Dermis microvascular lymphatic vessel endothelial cell (primary cell): ENCODE measurements around the gene PHTF1. TPM values are rescaled to one million over a fixed set of nuclear protein-coding genes. Genes with fewer than 3 reads are reported as not detected.
A peak's percentile ranks its signal among the peaks of the same experiment; 100 is the strongest.

Experiments used
- DNase-seq, 2 donors: peaks; one replicate each; pipeline versions ENCODE4 v3.0.0 to v3.0.0-alpha.2; 2010; ENCODE audit warnings: low read depth in 2 of 2
- total RNA-seq: library from RNA; depleted of rRNA; stranded (reverse); fragments of >200 nt; gene quantifications from 2 replicates; pipeline ENCODE4 v1.2.1, GENCODE V29; 2014

The PHTF1 gene
- total RNA-seq = 31.8 and 32.5 TPM in 2 replicates

- DNase-seq = peak; percentile 41 to 86
These were observed at the start of gene PHTF1 for GRCh38 chr1:113759333-113760101. TSS of gene PHTF1 (minus strand) at chr1:113759486. CDS start at chr1:113758703, 783 bp downstream.

DNA sequence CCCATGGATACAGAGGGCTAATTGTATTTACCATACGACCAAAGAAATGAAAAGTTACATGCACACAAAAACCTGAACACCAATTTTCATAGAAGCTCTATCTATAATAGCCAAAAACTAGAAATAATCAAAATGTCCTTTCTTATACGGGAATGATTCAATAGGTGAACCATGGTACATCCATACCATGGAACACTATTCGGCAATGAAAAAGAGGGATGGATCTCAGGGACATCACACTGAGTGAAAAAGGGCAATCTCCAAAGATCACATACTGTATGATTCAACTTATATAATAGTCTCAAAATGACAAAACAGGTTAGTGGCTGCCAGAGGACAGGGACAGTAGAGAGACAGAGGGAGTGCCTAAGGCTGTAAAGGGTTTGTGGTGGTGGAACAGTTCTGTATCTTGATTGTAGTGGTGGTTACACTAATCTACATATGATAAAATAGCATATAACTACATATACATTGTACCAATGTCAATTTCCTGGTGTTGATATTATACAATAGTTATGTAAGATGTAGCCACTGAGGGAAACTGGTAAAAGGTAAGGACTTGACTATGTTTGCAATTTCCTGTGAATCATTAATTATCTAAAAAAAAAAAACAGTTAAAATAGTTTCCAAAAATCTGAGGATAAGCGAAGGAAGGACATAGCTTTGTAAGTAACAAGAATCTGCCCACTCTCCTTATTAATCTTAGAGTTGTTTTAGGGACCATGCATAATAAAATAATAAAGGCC, 49.3 kb upstream of the PHTF1 start:
- DNase-seq = no peak

DNA sequence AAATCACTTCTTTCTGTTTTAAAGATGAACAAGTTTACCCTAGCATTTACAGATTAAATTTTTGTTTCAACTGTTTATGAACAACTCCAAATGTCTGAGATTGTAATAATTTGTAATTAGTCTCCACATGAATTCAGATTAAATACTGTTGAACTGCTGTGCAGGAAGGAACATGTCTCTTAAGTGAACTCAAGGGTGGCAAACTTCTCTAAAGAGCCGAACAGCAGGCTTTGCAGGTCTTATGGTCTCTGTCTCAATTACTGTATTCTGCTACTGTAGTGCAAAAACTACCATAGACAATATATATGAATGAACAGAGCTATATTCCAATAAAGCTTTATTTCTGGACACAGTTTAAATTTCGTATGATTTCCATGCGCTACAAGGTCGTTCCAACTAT, 46.4 kb upstream of the PHTF1 start:
- DNase-seq = no peak

DNA sequence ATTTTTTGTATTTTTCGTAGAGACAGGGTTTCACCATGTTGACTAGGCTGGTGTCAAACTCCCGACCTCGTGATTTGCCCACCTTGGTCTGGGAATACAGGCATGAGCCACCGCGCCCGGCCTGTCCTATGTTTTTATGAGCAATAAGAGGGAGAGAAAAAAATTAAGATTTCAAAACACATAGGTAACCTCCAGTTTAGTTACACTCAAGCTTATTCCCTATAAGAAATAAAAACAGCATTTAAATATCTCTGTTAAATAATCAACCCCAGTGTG, 45.9 kb upstream of the PHTF1 start:
- no peak for DNase-seq

DNA sequence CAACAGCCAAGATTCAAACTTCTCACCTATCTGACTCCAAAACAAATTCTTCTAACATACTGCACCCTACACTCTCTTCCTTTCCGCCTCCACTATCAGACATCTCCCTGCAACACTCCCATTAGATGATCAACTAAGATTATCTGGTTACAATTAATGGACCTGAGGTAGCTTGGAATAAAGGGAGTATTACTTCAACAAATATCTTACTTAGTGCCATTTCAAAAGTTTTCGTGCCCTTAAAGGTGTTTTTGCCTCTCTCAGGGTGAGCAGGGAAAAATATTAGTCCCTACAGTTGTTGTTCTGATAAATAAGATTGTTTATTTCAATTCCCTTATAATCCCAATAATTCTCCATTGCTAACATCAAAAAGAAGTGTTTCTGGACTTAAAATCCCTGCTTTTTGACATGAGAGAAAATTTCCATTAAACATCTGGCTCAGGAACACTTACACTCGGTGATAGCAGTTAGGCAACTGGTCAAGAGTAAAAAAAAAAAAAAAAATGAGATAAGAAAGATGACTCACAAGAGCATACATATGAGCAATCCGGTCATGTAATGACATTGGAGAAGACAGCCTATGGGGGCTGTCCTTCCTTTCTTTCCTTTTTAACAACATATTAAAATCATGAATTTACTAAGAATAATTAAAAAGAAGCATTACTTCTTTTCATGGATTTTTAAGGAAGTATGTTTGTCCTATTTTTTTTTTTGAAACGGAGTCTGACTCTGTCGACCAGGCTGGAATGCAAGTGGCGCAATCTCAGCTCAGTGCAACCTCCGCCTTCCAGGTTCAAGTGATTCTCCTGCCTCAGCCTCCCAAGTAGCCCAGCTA, 45.4 kb upstream of the PHTF1 start:
- peak in 1 of 2 donors; percentile 43 for DNase-seq

GRCh38 chr1:113802367-113803007, 43.2 kb upstream of the PHTF1 start:
- no peak for DNase-seq

DNA sequence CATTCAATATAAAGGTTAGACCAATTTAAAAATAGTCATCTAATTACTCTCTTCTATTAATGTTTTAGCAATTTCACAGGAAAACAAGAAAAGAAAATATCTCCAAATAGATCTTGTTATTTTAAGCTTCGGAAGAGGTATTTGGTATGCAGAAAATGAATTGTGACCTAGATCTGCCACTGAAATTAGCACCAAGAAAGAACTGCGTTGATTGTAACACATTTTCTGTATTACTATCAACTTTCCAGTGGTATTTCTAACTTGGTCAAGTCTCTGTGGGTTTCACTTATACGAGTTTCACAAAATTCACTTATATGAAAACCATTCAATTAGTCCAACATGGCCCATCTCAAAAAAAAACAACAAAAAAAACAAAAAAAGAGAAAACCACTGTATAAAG, 41.2 kb upstream of the PHTF1 start:
- no peak for DNase-seq

GRCh38 chr1:113797472-113797871, 38.2 kb upstream of the PHTF1 start:
- no peak for DNase-seq

DNA sequence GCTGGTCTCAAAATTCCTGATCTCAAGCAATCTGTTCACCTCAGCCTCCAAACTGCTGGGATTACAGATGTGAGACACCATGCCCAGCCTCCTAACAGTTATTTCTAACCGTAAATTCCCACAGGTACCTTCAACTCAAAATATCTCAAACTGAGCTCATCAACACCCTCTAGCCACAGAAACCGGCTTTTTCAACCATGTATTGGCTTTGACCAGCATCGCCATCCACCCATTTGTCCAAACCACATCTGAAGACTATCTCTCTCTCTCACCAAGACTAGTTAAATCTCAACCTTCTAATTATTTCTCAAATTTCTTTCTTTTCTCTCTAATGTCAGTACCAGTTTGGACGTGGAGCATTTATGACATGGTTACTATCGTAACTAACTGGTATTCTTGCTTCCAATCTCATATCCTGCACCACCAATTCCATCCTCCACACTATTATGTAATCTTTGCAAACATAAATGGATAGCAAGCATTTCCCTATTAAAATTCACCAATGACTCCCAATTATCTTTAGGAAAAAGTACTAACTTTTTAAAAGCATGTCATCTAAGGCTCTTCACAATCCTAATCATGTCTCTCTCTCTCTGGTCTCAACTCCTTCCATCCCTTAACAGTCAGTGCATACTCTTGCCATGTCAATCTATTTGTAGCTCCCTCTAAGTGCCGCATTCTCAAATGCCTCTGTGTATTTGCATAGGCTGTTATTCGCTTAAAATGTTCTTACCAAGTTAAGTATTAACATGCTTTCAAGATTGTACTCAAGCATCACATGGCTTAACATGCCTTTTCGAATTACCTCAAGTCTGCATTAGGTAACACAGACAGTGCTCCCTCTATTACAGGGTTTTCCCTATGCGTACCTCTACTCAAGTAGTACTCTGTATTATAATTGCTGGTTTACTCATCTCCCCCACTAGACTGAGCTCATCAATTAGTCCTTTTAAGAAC, 34.9 kb upstream of the PHTF1 start:
- DNase-seq = no peak

DNA sequence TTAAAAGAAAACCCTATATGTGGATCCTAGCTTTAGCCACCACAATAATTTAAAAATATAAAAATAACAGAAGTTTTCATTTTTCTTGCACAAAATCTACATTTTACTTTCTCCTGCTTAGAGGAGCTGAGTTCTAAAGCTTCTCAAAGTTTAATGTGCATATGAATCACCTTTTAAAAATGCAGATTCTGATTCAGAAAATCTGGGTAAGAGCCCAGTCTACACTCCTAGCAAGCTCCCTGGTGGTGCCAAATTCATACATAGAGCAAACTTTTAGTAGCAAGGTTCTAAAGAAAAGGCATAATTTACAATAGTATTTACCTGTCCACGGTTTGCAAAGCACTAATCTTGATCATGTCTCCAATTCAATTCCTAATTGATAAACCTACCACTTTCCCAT, 33.7 kb upstream of the PHTF1 start:
- no peak for DNase-seq

- no peak for DNase-seq
These were observed 33.2 kb upstream of the PHTF1 start for GRCh38 chr1:113792471-113792870.

GRCh38 chr1:113788802-113789201, 29.5 kb upstream of the PHTF1 start:
- DNase-seq = no peak

GRCh38 chr1:113787663-113788062, 28.4 kb upstream of the PHTF1 start:
- no peak for DNase-seq

DNA sequence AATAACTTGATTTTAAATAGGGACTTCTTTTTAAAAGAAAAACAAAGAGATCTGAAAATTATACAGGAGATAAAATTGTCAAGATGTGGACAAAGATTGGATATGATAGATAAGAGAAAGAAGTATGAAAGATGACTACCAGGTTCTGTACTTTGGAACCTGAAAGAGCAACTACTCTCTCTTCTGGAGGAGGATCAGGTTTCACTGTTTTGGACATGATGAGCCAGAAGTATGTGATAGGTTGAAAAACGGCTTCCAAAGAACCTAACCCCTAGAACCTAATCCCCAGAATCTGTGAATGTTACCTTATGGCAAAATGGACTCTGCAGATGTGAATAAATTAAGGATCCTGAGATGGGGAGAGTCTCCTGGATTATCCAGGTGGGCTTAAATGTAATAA, 26.8 kb upstream of the PHTF1 start:
- no peak for DNase-seq

DNA sequence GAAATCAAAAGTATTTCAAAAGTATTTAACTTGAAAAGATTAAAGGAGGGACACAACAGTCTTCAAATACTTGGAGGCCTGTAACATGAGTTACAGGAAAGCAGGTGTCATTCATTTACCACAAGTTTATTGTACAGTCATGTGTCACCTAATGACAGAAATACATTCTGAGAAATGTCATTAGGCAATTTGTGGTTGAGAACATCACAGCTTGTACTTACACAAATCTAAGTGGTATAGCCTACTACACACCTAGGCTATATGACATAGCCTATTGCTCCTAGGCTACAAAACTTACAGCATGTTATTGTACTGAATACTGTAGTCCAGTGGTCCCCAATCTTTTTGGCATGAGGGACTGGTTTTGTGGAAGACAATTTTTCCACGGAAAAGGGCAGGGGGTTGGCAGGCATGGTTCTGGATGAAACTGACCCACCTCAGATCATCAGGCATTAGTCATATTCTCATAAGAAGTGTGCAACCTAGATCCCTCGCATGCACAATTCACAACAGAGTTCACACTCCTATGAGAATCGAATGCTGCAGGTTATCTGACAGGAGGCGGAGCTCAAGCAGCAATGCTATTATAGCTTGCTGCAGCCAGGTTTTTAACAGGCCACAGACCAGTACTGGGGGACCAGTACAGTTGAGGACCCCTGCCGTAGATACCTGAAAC, 25.0 kb upstream of the PHTF1 start:
- DNase-seq = no peak

DNA sequence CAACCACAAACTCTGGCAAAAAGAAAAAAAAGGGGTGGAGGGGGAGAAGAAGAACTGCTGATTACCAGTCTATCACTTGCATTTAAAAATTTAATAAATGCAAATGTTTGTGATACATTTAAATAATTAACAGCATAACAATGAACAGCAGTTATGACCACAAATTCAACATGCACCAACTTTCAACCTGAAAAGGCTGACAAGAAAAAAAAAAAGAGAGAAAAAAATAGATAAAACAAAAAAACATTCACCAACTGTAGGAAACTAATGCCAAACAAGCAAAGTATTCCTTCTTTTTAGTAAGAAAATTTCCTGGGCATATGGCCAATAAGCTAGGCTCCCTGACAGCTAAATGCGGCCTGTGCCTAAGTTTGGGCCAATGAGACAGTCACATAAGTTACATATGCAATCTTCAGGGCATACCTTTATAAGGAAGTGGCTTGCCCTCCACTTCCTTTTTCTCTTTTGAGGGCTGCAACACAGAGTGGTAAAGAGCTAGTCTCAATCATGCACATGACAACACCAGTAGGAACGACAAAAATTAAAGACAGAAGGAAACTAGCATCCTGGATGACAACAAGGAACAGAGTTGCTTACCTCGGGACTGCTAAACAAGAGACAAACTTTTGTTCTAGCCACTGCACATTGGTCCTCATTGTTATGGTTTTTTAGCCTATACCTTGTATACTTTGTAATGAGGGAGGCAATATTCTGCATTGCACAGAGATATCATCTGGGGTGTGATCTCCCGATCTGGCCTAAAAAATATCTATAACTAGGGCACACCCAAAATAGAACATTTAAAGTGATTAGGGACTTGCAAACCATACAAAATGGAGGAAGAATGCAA, 24.2 kb upstream of the PHTF1 start:
- DNase-seq = peak in 1 of 2 donors; percentile 31

DNA sequence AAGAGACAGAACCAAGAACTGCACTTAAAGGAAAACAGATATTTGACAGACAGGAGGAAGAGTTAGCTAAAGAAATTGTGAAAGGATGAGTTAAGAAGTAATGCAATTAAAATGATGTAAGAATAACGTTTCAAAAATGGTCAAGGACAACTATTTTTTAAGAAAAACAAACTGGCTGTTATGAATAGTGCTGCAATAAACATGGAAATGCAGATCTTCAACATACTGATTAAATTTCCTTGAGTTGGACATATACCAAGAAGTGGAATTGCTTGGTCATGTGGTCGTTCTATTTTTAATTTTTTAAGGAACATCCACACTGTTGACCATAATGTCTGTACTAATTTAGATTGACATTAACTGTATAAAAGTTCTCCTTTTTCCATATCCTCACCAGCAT, 23.1 kb upstream of the PHTF1 start:
- no peak for DNase-seq

DNA sequence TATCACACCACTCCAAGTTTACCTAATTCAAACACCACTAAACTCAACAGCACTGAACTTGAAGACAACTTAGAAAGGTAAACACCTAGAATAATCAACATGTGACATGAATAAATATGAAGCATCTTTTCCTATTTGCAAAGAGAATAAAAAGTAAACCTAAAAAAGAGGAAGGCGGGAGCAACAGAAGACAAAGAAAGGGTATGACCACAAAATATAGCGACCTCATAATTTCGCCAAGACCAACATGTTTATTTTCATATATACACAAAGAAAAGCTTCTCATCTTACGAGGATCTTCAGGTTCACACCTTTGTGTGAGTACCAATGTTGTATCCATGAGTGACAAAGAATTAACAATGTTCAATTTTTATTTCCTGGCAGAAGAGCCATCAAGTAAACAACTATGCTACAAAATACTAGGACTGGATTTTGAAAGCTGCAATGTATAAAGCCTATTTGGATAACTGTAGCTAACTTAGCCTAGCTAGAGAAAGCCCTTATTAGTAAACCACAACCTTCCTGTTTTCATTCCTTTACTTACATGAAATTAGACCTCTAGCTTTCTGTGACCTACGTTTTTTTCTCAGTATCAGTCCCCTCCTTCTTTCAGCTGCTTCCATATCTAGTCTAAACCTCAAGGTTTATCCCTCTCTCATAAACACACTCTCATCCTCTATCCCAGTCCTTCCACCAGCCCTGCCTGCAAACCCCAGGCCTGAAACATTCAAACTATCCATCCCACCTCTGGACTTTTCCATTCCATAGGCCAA, 21.3 kb upstream of the PHTF1 start:
- DNase-seq = no peak
